HepG2 (cell line): ENCODE results near the gene REPIN1. TPM values are rescaled to one million over a fixed set of nuclear protein-coding genes. Genes with fewer than 3 reads are reported as not detected.
A peak's percentile ranks its signal among the peaks of the same experiment; 100 is the strongest.

Experiments used
- CEBPZ ChIP-seq: IDR thresholded peaks from 2 replicates; pipeline ENCODE4 v1.6.1; 2012; ENCODE audit warnings: low read length, improper control_type of control experiment
- CENPX ChIP-seq: sonication (generic); formaldehyde crosslinking; IDR thresholded peaks from 2 replicates; pipeline ENCODE4 v1.9.0; 2021; ENCODE audit warnings: mild to moderate bottlenecking, missing genetic modification reagents, moderate library complexity
- DNMT1 ChIP-seq: sonication (generic); formaldehyde crosslinking; IDR thresholded peaks from 2 replicates; pipeline ENCODE4 v1.5.1; 2020; ENCODE audit warnings: mild to moderate bottlenecking, missing genetic modification reagents
- EED ChIP-seq: sonication (generic); formaldehyde crosslinking; IDR thresholded peaks from 2 replicates; pipeline ENCODE4 v1.5.0; 2020; ENCODE audit warnings: mild to moderate bottlenecking, missing genetic modification reagents
- JUNB ChIP-seq: sonication (generic); formaldehyde crosslinking; IDR thresholded peaks from 2 replicates; pipeline ENCODE4 v1.8.0; 2022; ENCODE audit warnings: missing genetic modification reagents, mild to moderate bottlenecking, borderline replicate concordance
- MIER3 ChIP-seq: IDR thresholded peaks from 2 replicates; pipeline ENCODE4 v1.6.1; 2016; ENCODE audit warnings: missing compliant biosample characterization, borderline replicate concordance
- NKX3-1 ChIP-seq: sonication (generic); formaldehyde crosslinking; IDR thresholded peaks from 2 replicates; pipeline ENCODE4 v1.5.0; 2020; ENCODE audit warnings: missing genetic modification reagents
- TCF7 ChIP-seq: sonication (generic); IDR thresholded peaks from 2 replicates; pipeline ENCODE4 v1.6.1; 2016; ENCODE audit warnings: antibody characterized with exemption, low read depth
- U2AF1 ChIP-seq: fragments of 200-400 bp; formaldehyde crosslinking; optimal IDR thresholded peaks from 2 replicates; pipeline ENCODE3; 2017; ENCODE audit warnings: mild to moderate bottlenecking, low read depth, low read length
- ZBTB33 ChIP-seq: sonication (generic); formaldehyde crosslinking; IDR thresholded peaks from 2 replicates; pipeline ENCODE4 v1.4.0; 2020; ENCODE audit warnings: missing genetic modification reagents
- ZNF333 ChIP-seq: sonication (generic); formaldehyde crosslinking; IDR thresholded peaks from 2 replicates; pipeline ENCODE4 v1.4.0; 2020; ENCODE audit warnings: mild to moderate bottlenecking, missing genetic modification reagents, borderline replicate concordance
- ZNF350 ChIP-seq: sonication (generic); formaldehyde crosslinking; IDR thresholded peaks from 2 replicates; pipeline ENCODE4 v1.4.0; 2020; ENCODE audit warnings: mild to moderate bottlenecking, low read depth, missing genetic modification reagents, borderline replicate concordance
- ZNF382 ChIP-seq: sonication (generic); formaldehyde crosslinking; IDR thresholded peaks from 2 replicates; pipeline ENCODE4 v1.5.0; 2020; ENCODE audit warnings: missing genetic modification reagents, mild to moderate bottlenecking, borderline replicate concordance
- ZNF598 ChIP-seq: sonication (generic); formaldehyde crosslinking; IDR thresholded peaks from 2 replicates; pipeline ENCODE4 v1.5.1; 2020; ENCODE audit warnings: mild to moderate bottlenecking, missing genetic modification reagents, borderline replicate concordance
- ZNF761 ChIP-seq: sonication (generic); formaldehyde crosslinking; conservative IDR thresholded peaks from 2 replicates; pipeline ENCODE4 v1.4.0; 2020; ENCODE audit warnings: mild to moderate bottlenecking, missing genetic modification reagents
- ZNF766 ChIP-seq: sonication (generic); formaldehyde crosslinking; IDR thresholded peaks from 2 replicates; pipeline ENCODE4 v1.5.0; 2020; ENCODE audit warnings: missing genetic modification reagents, borderline replicate concordance
- ZNF83 ChIP-seq: sonication (generic); formaldehyde crosslinking; IDR thresholded peaks from 2 replicates; pipeline ENCODE4 v1.4.0; 2020; ENCODE audit warnings: missing genetic modification reagents, mild to moderate bottlenecking, borderline replicate concordance
- ZSCAN22 ChIP-seq: sonication (generic); formaldehyde crosslinking; IDR thresholded peaks from 2 replicates; pipeline ENCODE4 v1.4.0; 2020; ENCODE audit warnings: mild to moderate bottlenecking, missing genetic modification reagents
- polyA plus RNA-seq, 8 experiments: library from polyadenylated mRNA; depleted of rRNA in 3 of 8; stranded (reverse) in 7 of 8; unstranded in 1 of 8; fragments of >200 nt; fragmentation: Illumina TruSeq in 4 of 8; extraction: Trizol in 4 of 8; gene quantifications; 2 replicates each; pipeline versions ENCODE4 v1.2.1 to v1.2.3, GENCODE V29; 2011 to 2016; ENCODE audit warnings: low read depth in 4 of 8, missing spikeins in 1 of 8, mixed read lengths in 1 of 8; ENCODE audit not compliant: insufficient read depth in 1 of 8
- total RNA-seq, 5 experiments: library from RNA; depleted of rRNA; stranded (reverse); fragments of >200 nt; fragmentation: Illumina TruSeq; extraction: Trizol; gene quantifications; 2 replicates each; pipeline ENCODE4 v1.2.3, GENCODE V29; 2016; ENCODE audit warnings: low read depth in 1 of 5
- TF ChIP-seq, protein P1 (sequence below): sonication (generic); formaldehyde crosslinking; conservative IDR thresholded peaks from 2 replicates; pipeline ENCODE4 v1.8.0; 2022; ENCODE audit warnings: mild to moderate bottlenecking, moderate library complexity, missing genetic modification reagents
- TF ChIP-seq, protein P2 (sequence below): sonication (generic); formaldehyde crosslinking; IDR thresholded peaks from 2 replicates; pipeline ENCODE4 v1.8.1; 2022; ENCODE audit warnings: mild to moderate bottlenecking, missing genetic modification reagents

Gene REPIN1
- total and polyA plus RNA-seq, 2 of the 13 experiments (the other 11 are each of a cell fraction or from before 2014, with no cell fraction given): 69.9 to 108 TPM

- TF ChIP-seq ZBTB33 (CRISPR knock-in tag) (peak; percentile 5; the same call in 1 of the 2 replicates), ZNF83 (peak; percentile 38; the same call in 1 of the 2 replicates), CENPX (CRISPR knock-in tag) (no peak), ZSCAN22 (CRISPR knock-in tag) (no peak), DNMT1 (CRISPR knock-in tag) (peak; percentile 54; the same call in 1 of the 2 replicates), TCF7 (no peak), ZNF766 (CRISPR knock-in tag) (peak; percentile 65; the same call in 1 of the 2 replicates), JUNB (CRISPR knock-in tag) (no peak), MIER3 (CRISPR knock-in tag) (peak; percentile 78; the same call in 1 of the 2 replicates), ZNF350 (CRISPR knock-in tag) (peak; percentile 95), ZNF382 (CRISPR knock-in tag) (no peak), CEBPZ (no peak), EED (CRISPR knock-in tag) (peak; percentile 79), ZNF333 (CRISPR knock-in tag) (peak; percentile 82), U2AF1 (peak; percentile 50), ZNF761 (CRISPR knock-in tag) (peak; percentile 73; the same call in 1 of the 2 replicates), NKX3-1 (CRISPR knock-in tag) (no peak), ZNF598 (peak; percentile 68; the same call in 1 of the 2 replicates)
- TF ChIP-seq, protein P1, sequence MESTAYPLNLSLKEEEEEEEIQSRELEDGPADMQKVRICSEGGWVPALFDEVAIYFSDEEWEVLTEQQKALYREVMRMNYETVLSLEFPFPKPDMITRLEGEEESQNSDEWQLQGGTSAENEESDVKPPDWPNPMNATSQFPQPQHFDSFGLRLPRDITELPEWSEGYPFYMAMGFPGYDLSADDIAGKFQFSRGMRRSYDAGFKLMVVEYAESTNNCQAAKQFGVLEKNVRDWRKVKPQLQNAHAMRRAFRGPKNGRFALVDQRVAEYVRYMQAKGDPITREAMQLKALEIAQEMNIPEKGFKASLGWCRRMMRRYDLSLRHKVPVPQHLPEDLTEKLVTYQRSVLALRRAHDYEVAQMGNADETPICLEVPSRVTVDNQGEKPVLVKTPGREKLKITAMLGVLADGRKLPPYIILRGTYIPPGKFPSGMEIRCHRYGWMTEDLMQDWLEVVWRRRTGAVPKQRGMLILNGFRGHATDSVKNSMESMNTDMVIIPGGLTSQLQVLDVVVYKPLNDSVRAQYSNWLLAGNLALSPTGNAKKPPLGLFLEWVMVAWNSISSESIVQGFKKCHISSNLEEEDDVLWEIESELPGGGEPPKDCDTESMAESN (CRISPR knock-in tag): no peak; the same call in none of the 2 replicates
- TF ChIP-seq, protein P2, sequence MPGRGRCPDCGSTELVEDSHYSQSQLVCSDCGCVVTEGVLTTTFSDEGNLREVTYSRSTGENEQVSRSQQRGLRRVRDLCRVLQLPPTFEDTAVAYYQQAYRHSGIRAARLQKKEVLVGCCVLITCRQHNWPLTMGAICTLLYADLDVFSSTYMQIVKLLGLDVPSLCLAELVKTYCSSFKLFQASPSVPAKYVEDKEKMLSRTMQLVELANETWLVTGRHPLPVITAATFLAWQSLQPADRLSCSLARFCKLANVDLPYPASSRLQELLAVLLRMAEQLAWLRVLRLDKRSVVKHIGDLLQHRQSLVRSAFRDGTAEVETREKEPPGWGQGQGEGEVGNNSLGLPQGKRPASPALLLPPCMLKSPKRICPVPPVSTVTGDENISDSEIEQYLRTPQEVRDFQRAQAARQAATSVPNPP (CRISPR knock-in tag): peak; percentile 88; the same call in 1 of the 2 replicates
These were observed 45.6 kb upstream of the REPIN1 start, which contains the start of the genes ACTR3C and LRRC61 (continued) for GRCh38 chr7:150322833-150323681.
